KMS-11 (cell line): ENCODE measurements around the gene INSYN2B.

Source experiments
- H2AFZ ChIP-seq: fragments of 200-600 bp; sonication (generic); 2 replicates; pipeline ENCODE4 v1.6.1; 2016; ENCODE audit warnings: antibody characterized with exemption, mixed run types, low read depth
- H3K27ac ChIP-seq: fragments of 200-600 bp; sonication (generic); 2 replicates; pipeline ENCODE4 v1.6.1; 2016; ENCODE audit warnings: mild to moderate bottlenecking, mixed run types
- H3K27me3 ChIP-seq: fragments of 200-600 bp; sonication (generic); 2 replicates; pipeline ENCODE4 v1.6.1; 2017; ENCODE audit warnings: mild to moderate bottlenecking, low read depth, mixed run types, moderate library complexity; ENCODE audit not compliant: insufficient read depth
- H3K36me3 ChIP-seq: fragments of 200-600 bp; sonication (generic); 2 replicates; pipeline ENCODE4 v1.6.1; 2017; ENCODE audit warnings: mild to moderate bottlenecking, mixed run types; ENCODE audit not compliant: insufficient read depth
- H3K4me1 ChIP-seq: fragments of 200-600 bp; sonication (generic); 2 replicates; pipeline ENCODE4 v1.6.1; 2016; ENCODE audit warnings: mild to moderate bottlenecking, low read depth, mixed run types; ENCODE audit not compliant: poor library complexity, severe bottlenecking
- H3K4me2 ChIP-seq: fragments of 200-600 bp; sonication (generic); 2 replicates; pipeline ENCODE4 v1.7.0; 2016; ENCODE audit warnings: mild to moderate bottlenecking, mixed run types
- H3K4me3 ChIP-seq: fragments of 200-600 bp; sonication (generic); IDR thresholded peaks from 2 replicates; pipeline ENCODE4 v1.6.1; 2017; ENCODE audit warnings: low read depth, low read length, mixed read lengths; ENCODE audit not compliant: insufficient read depth
- H3K79me2 ChIP-seq: fragments of 200-600 bp; sonication (generic); 2 replicates; pipeline ENCODE4 v1.6.1; 2016; ENCODE audit warnings: low read depth, mixed run types; ENCODE audit not compliant: insufficient read depth
- H3K9ac ChIP-seq: fragments of 200-600 bp; sonication (generic); 2 replicates; pipeline ENCODE4 v1.6.1; 2016; ENCODE audit warnings: mild to moderate bottlenecking, mixed run types
- H4K20me1 ChIP-seq: fragments of 200-600 bp; sonication (generic); 2 replicates; pipeline ENCODE4 v1.6.1; 2016; ENCODE audit warnings: mild to moderate bottlenecking, mixed run types; ENCODE audit not compliant: insufficient read depth
- CTCF ChIP-seq: fragments of 200-600 bp; sonication (generic); conservative IDR thresholded peaks from 2 replicates; pipeline ENCODE4 v1.6.1; 2017; ENCODE audit warnings: low read depth, mild to moderate bottlenecking, antibody characterized with exemption, low read length, moderate library complexity, mixed read lengths

Gene INSYN2B

GRCh38 chr5:169875091-169875728, 105.1 kb downstream of the INSYN2B start:
- H2AFZ ChIP-seq, result no peak overlapping the region
- H3K79me2 ChIP-seq, result no peaks in the 10 kb centered on the region
- H3K9ac ChIP-seq, result no peak overlapping the region
- H3K27me3 ChIP-seq, result no peaks in the 10 kb centered on the region
- no peak overlapping the region for H3K4me3 ChIP-seq
- no peak for TF ChIP-seq CTCF
- no peaks in the 10 kb centered on the region for H4K20me1 ChIP-seq
- no peak overlapping the region for H3K27ac ChIP-seq
- H3K4me1 ChIP-seq, result no peaks in the 10 kb centered on the region
- H3K4me2 ChIP-seq, result no peak overlapping the region
- H3K36me3 ChIP-seq, result no peaks in the 10 kb centered on the region

- Histone ChIP-seq H3K4me1 (no peaks in the 10 kb centered on the region), H3K4me2 (no peak overlapping the region), H2AFZ (no peak overlapping the region), H3K27ac (no peak overlapping the region), H3K36me3 (no peaks in the 10 kb centered on the region), H3K4me3 (no peak overlapping the region), H3K79me2 (no peaks in the 10 kb centered on the region), H4K20me1 (no peaks in the 10 kb centered on the region), H3K9ac (no peak overlapping the region), H3K27me3 (no peaks in the 10 kb centered on the region)
- TF ChIP-seq CTCF, result no peak
These were observed 105.7 kb downstream of the INSYN2B start for GRCh38 chr5:169874621-169875020.

GRCh38 chr5:169873642-169874041, 106.7 kb downstream of the INSYN2B start:
- Histone ChIP-seq H3K4me3 (no peak overlapping the region), H3K27ac (no peak overlapping the region), H3K9ac (no peak overlapping the region), H2AFZ (no peak overlapping the region), H4K20me1 (no peaks in the 10 kb centered on the region), H3K4me2 (no peak overlapping the region), H3K79me2 (no peaks in the 10 kb centered on the region), H3K27me3 (no peaks in the 10 kb centered on the region), H3K4me1 (no peaks in the 10 kb centered on the region), H3K36me3 (no peaks in the 10 kb centered on the region)
- TF ChIP-seq CTCF, result no peak

GRCh38 chr5:169871826-169872490, 108.3 kb downstream of the INSYN2B start:
- H3K36me3 ChIP-seq, result no peaks in the 10 kb centered on the region
- no peak overlapping the region for H3K9ac ChIP-seq
- H3K27me3 ChIP-seq, result no peaks in the 10 kb centered on the region
- no peak for TF ChIP-seq CTCF
- no peak overlapping the region for H3K27ac ChIP-seq
- no peak overlapping the region for H3K4me2 ChIP-seq
- no peak overlapping the region for H3K4me3 ChIP-seq
- H3K4me1 ChIP-seq, result no peaks in the 10 kb centered on the region
- H4K20me1 ChIP-seq, result no peaks in the 10 kb centered on the region
- no peak overlapping the region for H2AFZ ChIP-seq
- no peaks in the 10 kb centered on the region for H3K79me2 ChIP-seq
